Lower leg skin (tissue), 3 donors: Measurements from ENCODE around the gene VGF.

Experiments
- CTCF ChIP-seq, 3 donors: fragments of 450-650 bp; IDR thresholded peaks; one replicate each; pipeline ENCODE4 v1.5.1; 2016; ENCODE audit warnings: antibody characterized with exemption in 3 of 3, mild to moderate bottlenecking in 3 of 3, moderate library complexity in 2 of 3
- POLR2A ChIP-seq, 2 donors: fragments of 450-650 bp; IDR thresholded peaks; one replicate each; pipeline ENCODE4 v1.6.1; 2016 to 2017; ENCODE audit warnings: antibody characterized with exemption in 2 of 2, mild to moderate bottlenecking in 1 of 2, moderate library complexity in 1 of 2

GRCh38 chr7:101189109-101189508 is 23.7 kb upstream of the VGF start:
- TF ChIP-seq CTCF (IDR thresholded peaks at IDR 0.05) (no peak), POLR2A (IDR thresholded peaks at IDR 0.05) (no peak)
